NCI-H1436 treated with DMSO at 0.1 percent for 48 hours (cell line): ENCODE data around the gene ZNF555.

Experiments used
- DNase-seq: peaks from one replicate; lab custom pipeline; 2025; lab: John Stamatoyannopoulos, UW

ZNF555 gene

DNA sequence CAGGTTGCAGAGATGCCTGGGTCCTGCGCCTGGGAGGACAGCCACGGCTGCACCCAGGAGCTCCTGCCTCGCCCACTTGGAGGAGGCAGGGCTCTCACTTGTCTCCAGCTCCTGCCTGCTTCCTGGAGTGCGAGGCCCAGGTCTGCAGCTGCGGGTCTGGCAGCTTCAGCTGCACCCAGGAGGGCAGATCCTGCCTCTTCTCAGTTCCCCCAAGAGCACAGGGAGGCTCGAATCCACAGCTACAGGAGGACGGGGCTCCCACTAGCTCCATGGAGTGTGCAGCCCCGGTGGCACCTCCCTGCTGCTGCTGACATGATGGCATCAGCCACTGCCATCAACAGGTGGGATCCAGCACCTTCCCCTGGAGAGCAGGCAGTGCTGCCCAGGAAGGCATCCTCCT is 17.1 kb upstream of the ZNF555 start:
- no peak for DNase-seq

DNA sequence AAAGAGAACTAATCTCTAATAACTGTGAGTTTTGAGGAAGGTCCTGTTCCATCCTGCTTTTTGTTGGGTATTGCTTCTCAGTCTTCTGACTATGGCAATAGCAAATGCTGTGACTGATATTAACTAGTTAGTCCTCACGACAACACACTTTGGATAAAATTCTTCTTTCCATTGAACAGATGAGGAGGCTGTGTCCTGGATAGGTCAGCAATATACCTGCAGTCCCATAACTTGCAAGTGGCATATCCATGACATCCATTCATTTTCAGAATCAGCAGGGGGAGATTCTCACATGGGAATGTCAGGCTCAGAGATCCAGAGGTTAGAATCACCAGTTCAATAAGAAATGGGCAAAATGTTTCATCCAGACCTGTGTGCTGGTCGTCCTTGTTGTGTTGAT is 14.3 kb upstream of the ZNF555 start:
- DNase-seq, result no peak

DNA sequence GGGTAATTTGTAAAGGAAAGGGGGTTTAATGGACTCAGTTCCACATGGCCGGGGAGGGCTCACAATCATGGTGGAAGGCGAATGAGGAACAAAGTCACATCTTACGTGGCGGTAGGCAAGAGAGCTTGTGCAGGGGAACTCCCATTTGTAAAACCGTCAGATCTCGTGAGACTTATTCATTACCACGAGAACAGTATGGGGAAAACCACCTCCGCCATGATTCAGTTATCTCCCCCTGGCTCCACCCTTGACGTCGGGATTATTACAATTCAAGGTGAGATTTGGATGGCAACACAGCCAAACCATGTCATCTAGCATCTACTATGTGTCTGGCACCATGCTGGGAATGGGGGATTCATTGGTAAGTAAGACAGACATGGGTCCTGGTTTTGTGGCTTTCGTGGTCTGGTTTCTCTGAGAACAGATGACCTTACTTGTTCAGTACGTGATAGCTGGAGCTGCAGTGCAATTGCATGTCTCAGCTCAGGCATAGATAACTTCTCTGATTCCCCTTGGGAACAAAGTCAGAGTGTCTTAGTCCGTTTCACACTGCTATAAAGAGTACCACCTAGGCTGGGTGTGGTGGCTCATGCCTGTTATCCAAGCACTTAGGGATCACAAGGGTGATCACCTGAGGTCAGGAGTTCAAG is 13.3 kb upstream of the ZNF555 start:
- DNase-seq, result no peak

DNA sequence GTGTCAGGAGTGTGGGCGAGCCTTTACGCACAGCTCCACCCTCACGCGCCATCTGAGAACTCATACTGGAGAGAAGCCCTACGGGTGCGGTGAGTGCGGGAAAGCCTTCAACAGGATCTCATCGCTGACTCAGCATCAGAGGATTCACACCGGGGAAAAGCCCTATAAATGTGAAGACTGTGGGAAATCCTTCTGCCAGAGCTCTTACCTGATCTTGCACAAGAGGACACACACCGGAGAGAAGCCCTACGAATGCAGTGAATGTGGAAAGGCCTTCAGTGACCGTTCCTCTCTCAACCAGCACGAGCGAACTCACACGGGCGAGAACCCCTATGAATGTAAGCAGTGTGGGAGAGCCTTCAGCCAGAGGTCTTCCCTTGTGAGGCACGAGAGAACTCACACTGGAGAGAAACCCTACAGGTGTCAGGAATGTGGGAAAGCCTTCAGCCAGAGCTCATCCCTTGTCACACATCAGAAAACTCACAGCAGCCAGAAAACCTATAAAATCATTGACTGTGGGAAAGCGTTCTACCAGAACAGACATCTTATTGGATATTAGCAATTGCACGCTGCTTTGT is 6.9 kb upstream of the ZNF555 start:
- DNase-seq, result no peak

DNA sequence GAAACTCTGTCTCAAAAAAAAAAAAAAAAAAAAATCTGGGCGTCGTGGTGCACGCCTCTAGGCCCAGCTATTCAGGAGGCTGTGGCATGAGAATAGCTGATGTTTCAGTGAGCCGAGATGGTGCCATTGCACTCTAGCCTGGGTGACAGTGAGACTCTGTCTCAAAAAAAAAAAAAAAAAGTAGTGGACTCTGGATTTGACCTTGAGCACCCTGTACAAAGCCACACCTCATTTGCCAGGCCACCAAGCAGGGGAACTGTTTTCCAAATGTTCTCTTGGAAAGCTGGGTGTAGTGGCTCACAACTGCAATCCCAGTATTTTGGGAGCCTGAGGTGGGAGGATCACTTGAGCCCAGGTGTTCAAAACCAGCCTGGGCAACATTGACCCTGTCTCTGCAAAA is 3.8 kb upstream of the ZNF555 start:
- DNase-seq, result no peak

DNA sequence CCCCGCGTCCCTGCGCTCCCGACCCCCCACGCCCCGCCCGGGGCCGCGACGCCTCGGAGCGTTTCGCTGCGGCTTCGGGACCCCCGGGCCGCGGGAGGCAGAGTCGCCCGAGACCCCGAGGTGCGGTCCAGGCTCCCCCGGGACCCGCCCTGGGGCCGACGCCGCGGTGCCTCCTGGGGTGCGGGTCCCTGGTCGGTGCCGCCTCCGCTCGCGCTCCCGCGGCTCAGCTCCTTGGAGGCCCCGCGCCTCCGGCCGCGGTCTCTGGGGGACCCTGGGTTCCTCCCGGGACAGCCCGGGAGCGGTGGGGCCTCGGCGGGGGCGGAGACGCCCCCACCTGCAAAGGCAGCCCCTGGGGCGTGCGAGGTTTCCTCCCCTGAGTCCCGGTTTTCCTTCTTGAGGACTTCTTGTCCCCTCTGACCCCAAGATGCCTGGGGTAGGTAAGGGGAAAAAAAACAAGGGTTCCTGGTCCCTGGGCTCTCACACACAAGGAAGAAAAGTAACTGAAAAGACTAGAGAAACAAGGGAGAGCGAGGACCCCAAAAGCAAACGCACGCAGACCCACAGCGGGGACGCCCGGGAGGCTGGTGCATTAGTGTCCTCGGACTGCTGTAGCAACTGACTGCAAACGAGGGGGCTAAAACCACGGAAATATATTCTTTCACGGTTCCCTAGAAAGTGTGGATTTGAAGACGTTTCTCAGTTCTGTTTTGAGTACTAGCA is 740 bp downstream of the ZNF555 start:
- DNase-seq, result no peak

DNA sequence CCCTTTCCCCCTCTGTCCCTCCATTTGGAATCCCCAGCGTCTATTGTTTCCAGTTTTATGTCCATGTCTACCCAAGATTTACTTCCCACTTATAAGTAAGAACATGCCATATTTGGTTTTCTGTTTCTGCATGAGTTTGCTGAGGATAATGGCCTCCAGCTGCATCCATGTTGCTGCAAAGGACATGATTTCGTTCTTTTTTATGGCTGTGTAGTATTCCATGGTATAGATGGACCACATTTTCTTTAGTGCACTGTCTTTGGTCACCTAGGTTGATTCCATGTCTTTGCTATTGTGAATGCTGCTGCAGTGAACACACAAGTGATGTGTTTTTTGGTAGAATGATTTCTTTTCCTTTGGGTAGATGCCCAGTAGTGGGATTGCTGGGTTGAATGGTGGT is 3.8 kb downstream of the ZNF555 start:
- DNase-seq, result no peak

DNA sequence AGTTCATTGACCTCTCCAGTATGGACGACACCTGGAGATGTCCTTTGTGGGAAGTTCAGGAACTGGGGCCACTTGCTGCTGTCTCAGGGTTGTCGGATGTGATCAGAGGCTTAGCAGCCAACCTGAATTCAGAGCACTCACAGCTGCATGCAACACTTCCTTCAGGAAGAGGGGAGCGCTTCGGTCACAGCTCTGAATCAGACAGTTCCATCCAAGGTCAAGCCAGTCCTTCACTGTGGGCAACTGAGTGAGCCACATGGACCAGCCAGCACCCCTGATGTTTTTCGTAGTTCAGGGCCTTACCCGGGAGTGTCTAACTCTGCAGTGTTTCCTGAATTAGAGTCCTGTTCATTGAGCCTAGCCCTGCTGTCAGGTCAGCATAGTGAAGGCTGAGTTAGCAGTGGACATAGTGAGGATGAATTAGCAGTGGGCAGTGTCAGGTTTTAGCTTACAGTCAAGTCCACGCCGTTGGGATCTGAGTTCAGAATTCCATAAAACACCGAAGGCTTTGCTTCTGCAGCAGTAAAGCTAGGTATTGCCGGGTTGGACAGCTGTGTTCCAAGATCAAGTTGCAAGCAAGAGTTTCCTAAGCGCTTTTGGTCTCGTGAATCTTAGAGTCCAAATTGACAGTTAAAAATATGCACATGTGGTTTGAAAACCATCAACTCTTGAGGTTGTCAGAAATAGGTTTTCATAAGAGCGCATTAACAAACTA is 5.1 kb downstream of the ZNF555 start:
- no peak for DNase-seq

DNA sequence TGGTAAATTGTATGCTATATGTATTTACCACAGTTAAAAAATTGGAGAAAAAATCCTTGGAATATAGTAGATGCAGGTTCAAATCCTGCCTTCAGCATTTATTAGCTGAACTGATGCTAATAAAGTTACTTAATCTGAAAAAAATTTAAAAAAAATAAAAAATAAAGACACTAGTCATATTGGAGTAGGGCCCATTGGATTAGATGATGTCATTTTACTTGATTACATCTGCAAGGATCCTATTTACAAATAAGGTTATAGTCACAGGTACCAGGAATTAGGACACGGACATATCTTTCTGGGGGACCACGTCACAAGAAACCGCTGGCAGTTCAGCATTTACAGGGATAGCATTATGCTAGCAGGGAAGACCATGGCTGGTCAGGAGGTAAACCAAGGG is 6.2 kb downstream of the ZNF555 start:
- DNase-seq, result no peak

DNA sequence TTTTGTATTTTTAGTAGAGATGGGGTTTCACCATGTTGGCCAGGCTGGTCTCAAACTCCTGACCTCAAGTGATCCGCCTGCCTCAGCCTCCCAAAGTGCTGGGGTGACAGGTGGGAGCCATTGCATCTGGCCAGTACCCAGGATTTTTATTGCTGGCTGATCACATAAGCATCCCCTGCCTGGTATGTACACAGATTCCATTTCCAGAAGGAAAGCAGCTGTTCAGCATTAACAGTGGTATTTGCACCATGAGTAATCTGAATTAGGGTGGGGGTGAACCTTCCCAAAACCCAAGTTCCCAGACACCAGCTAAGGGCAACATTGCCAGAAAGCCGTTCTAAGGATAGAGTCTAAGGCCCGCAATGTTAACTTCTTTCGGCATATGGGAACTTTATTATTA is 7.3 kb downstream of the ZNF555 start:
- no peak for DNase-seq

DNA sequence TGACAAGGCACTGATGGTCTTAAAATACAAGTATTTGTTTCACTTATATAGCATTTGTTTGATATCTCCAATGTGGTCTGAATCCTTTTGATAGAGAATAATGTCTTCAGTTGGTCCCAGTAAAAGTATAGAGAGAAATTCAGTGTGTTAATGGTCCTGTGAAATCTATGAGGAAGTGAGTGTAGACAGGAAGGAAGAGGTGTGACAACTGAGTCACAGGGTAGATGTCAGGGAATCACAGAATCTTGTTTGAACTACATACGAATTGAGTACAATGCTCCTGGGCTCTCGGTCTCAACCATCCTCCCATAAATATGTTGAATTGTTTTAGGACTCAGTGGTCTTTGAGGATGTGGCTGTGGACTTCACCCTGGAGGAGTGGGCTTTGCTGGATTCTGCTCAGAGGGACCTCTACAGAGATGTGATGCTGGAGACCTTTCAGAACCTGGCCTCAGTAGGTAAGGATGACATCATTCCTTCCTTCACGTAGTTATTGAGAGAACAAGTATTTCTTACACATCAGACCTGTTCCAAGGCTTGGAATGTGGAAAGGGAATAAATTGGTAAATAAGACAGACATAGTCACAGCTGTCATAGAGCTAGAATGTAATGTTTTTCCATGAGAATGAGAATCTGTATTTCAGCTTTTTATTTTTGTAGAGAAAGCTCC is 9.1 kb downstream of the ZNF555 start:
- DNase-seq, result no peak

DNA sequence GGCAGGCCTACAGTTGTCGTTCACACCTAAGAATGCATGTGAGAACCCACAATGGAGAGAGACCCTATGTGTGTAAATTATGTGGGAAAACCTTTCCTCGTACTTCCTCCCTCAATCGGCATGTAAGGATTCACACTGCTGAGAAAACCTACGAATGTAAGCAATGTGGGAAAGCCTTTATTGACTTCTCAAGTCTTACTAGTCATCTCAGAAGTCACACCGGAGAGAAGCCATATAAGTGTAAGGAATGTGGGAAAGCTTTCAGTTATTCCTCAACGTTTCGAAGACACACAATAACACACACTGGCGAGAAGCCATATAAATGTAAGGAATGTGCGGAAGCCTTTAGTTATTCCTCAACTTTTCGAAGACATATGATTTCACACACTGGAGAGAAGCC is 11.3 kb downstream of the ZNF555 start:
- no peak for DNase-seq

DNA sequence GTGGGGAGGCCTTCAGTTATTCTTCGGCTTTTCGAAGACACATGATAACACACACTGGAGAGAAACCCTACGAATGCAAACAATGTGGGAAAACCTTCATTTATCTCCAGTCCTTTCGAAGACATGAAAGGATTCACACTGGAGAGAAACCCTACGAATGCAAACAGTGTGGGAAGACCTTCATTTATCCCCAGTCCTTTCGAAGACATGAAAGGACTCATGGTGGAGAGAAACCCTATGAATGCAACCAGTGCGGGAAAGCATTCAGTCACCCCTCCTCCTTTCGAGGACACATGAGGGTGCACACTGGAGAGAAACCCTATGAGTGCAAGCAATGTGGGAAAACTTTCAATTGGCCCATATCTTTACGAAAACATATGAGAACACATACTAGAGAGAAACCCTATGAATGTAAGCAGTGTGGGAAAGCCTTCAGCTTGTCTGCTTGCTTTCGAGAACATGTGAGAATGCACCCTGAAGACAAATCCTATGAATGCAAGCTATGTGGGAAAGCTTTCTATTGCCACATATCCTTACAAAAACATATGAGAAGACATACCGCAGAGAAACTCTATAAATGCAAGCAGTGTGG is 11.8 kb downstream of the ZNF555 start:
- DNase-seq, result no peak

DNA sequence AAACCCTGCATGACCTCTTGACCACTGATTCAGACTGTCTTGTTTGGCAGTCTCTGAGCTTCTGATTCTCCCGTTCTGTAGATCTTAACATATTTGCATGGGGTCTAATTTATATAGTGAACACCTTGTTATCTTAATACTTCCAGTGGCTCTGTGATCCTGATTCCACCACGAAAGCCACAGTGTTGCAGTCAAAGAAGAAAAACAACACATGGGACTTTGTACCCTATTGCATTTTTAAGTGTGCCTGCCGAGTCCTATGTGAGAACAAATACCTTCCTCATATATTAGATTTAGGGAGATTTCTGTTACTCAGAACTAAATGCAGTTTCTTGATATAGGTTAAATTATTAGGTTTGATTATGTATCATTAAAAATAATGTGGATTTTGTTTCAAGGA is 13.6 kb downstream of the ZNF555 start:
- DNase-seq, result no peak

DNA sequence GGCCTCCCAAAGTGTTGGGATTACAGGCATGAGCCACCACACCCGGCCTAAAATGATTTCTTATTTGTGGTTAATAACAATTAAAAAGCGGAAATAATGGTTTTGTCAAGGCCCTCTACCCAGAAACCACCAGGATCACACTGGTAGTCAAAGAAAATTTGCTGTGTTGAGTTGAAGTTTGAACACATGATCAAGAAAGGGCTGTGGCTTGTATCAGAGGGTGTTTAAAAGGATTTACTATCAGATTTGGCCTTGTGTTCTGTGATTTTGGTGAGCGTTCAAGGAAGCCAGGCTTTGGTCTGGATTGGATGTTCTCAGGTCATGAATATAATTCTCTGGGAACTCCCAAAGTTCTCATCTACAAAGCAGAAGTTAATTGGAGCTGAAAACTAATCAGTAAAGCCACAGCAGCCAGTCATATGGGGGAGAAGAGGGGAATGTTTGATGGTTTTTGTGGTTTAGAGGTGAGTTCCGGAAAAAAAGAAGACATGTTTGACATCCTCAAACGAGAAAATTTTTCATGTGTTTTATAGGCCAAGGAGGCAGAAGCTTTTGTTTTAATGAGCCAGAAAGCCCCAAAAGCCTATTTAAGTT is 15.3 kb downstream of the ZNF555 start:
- DNase-seq, result no peak

DNA sequence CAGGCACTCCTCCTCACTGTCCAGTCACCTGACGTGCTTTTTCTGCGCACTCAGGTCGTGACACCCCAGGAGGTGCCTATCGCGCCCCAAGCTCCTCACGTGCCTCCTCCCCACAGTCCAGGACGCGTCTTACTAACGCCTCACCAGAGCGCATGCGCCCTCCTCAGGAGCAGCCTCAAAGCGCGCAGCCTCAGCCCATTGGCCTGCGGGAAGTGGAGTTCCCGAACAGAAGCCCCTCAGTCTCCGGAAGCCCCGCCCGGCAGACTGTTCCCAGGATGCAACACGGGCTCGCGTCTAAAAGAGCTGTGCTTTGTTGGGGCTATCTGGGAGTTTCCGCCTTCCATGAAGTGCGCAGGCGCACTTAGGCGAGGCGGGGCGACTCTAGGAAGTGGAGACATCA is 17.6 kb downstream of the ZNF555 start:
- DNase-seq, result no peak

DNA sequence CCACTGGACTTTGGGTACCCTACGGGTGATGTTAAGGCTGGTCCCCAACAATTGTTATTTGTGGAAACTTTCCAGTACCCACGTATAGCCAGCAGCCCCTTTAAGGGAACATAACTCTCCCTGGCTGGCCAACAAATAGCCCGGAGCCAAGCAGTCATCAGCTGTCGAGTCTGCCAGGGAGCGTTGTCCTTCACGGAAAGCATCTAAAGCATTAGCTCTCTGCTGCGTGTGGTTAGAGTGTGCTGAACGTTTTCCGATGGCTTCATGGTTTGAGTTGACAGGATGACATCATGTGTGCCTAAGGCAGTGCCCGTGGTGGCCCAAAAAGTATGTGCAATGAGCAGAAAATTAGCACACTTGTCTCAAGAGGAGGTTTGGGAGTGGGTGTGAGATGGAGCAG is 22.5 kb downstream of the ZNF555 start:
- no peak for DNase-seq

DNA sequence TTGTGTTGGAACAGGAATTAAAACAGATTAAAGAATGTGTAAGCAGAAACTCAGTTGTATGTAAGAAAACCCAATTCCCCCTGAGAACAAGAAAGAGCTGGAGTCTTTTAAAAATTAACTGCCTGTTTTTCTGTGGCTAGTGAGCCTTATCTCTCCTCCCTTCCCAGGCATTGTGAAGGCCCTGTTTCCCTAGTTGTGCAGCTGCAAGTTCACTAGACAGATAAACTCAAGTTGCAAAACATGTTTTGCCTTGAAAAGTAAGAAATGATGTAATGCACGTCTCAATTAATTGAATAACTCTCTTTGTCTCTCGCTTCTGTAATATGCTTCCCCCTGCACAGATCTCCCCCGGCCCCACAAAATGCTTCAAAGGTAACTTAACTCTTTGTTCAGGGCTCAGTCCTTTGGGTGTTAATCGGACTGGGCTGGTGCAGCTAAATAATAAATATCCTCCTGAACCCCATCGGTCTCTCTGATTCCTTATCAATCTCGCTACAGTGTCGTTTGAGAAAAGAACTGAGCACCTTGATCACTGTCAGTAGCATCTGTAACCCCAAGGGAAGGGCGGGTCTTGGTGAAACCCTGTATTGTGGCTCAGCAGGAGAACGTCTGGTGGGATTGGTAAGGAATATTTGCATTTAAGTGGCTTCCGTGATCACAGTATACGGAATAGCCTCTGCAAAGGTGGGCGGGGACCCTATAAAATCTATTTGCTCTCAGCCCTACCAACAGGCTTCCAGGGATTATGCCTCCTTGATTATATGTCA is 24.2 kb downstream of the ZNF555 start:
- DNase-seq, result no peak

DNA sequence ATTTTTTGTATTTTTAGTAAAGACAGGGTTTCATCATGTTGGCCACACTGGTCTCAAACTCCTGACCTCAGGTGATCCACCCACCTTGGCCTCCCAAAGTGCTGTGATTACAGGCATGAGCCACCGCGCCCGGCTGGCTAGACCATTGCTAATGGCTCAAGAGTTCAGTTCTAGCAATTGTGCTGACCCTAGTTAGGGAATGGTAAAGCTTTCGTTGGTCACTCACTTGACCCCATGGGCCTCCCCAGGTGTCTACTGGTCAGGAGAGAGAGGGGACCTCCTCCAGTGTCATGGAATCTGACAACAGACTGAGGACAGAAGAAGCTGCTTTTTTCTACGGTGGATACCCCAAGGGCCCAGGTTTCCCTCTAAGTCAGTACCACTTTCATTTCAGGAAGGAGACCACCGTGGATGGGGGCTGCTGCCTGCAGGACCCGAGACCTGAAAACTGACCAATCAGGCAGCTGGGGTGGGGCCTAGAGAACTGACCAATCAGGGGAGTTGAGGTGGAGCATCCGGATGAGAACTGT is 25.3 kb downstream of the ZNF555 start:
- no peak for DNase-seq
